Stimulated activated CD4-positive, alpha-beta T cell treated with anti-CD3 and anti-CD28 coated beads, Interleukin-4, amount 100 ng/mL, for 24 hours (primary cell): Measurements from ENCODE around the gene RUVBL1.
A peak's percentile ranks its signal among the peaks of the same experiment; 100 is the strongest.

Experiments
- DNase-seq: peaks from one replicate; pipeline ENCODE4 v3.0.0-alpha.2; 2020

The RUVBL1 gene

DNA sequence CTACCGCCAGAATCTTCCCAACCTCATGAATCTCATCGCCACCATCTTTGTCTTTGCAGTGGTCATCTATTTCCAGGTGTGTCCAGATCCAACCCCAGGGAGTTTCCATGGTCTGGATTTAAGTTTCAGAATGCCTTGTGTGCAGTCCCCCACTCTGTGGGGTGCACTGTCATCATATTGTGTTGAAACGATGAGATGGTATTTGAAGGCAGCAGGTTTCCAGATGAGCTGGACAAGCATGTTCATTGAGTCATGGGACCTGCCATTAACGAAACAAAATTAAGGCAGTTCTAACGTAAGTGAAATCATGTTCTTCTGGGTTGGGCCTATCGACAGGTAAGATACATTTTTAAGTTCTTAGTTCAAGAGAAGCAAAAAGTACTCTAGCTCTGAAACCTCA is 58.6 kb downstream of the RUVBL1 start:
- DNase-seq = no peak

DNA sequence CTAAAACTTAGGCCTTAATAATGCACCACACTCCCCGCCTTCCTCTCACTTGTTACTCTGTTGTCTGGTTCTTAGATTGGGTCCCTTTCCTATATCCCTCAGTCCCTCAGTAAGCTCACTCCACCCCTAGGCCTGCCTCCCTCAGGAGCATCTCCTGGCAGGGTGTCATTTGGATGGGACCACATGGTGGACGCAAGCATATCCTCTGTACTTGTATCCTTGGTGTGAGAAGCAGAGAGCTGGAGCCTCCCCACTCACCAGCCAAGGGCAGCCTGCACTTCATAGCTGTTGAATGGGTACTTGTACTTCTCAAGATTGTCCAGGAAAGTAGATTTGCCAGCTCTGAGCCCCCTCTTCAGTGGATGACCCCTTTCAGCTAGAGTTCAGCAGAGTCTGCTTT is 59.7 kb downstream of the RUVBL1 start:
- no peak for DNase-seq

DNA sequence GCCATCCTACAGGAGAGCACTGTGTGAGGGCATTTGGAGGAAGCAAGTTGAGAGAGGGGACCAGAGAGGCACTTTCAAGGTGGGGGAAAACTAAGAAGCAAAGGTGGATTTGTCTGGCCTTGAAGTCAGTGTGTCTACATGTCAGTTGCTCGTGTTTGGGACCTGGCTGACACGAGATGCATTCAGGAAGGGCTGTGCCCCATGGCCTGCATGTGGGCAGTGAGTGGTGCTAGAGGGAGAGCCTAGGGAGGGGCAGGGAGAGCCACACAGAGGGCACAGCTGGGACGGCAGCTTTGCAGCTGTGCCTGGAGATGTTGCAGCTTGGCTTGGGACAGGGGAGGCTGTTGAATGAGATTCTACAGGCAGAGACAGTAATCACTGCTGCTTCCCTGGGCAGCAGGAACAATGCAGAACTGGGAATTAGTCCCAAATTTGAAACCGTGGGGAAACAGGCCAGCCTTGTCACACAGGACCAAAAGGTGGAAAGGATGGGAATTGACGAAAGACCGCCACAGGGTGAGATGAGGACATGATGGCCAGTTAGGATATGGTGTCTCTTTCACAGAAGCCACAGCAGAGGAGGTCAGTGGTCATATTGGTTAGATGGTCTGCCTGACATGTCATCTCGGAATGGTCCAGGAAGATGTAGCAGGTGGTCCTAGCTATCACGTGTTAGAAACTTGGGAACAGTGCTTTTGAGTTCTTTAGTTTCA is 61.4 kb downstream of the RUVBL1 start:
- DNase-seq = no peak

DNA sequence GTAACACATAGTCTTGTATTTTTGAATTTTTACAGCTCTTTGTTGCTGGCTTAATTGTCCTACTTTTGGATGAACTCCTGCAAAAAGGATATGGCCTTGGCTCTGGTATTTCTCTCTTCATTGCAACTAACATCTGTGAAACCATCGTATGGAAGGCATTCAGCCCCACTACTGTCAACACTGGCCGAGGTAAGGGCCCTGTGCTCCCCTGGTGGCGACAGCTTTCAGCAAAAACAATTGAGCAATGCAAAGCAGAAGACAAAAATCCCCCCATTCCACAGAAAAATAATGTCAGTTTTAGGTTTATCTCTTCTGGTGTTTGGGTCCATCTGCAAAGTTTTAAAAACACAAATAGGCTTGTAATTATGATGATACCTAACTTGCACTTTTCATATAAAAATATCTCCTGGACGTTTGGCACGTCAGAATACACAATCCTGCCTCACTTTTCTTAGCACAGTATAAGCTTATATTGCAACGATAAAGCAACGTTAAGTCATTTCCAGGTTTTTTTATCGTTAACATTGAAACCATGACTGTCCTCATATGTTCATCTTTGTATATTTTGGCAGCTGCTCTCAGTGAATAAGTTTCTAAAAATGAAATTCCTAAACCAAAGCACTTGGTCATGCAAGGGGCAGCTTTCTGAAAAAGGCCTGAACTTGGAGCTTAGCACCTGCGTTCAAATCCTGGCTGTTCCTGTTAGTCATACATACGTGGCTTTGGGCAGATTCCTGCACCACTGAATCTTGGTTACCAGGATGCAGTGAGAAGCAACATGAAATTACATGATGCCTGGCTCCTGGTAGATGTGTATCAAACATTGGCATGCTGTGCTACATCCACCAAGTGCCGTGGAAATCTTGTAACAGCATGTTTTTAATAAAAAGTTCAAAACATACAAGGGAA is 62.9 kb downstream of the RUVBL1 start:
- DNase-seq = no peak

DNA sequence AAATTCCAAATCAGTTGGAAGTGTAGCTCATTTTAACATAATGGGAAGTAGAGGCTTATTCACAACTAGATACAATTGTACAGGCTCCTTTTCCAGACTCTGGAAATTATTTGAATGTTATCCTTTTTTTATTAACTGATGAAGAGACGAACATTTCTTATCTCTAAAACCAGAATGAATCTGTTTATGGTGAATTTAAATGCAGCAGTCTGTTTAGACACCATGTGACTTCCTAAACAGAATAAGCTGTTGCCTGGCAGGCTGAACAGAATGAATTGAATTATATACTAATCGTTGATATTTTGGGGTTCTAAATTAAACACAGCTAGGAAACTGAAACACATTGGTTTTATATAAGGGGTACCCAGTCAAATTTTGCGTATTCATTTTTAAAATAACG is 67.4 kb downstream of the RUVBL1 start:
- DNase-seq = no peak

DNA sequence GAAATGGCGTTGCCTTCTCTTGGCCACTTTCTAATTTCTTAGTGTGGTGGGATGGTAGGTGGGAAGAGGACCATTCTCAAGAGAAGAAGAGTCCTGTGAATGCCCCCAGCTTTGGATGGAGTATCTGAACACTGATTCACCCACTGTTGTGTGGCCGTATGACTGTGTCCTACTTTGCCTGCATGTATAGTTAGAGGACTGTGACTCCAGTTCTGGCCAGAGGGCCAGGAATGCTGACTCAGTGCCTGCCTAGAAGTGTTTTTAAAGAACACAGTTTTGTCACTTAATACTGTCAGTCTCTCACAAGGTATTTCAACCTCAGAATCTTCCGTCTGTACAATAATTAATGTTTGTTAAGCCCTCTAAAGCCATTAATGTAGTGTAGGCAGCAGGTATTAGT is 69.2 kb downstream of the RUVBL1 start:
- DNase-seq = no peak

DNA sequence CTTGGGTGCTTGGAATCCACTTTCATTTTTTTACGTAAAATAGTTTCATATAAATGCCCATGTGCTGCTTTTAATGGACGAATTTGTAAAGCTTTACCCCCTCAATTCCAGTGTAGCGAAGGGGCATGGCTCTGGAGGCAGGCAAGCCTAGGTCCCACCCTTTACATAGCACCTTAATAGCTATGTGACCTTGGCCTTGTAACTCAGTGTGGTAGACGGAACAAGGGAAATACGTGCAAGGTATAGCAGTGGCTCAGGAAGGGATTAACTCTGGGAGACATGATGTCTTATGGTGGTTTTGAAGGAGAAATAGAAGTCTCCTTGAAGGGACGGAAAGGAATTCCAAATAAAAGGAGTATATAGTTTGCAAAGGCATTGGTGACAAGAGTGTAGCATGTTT is 70.0 kb downstream of the RUVBL1 start:
- DNase-seq = no peak

DNA sequence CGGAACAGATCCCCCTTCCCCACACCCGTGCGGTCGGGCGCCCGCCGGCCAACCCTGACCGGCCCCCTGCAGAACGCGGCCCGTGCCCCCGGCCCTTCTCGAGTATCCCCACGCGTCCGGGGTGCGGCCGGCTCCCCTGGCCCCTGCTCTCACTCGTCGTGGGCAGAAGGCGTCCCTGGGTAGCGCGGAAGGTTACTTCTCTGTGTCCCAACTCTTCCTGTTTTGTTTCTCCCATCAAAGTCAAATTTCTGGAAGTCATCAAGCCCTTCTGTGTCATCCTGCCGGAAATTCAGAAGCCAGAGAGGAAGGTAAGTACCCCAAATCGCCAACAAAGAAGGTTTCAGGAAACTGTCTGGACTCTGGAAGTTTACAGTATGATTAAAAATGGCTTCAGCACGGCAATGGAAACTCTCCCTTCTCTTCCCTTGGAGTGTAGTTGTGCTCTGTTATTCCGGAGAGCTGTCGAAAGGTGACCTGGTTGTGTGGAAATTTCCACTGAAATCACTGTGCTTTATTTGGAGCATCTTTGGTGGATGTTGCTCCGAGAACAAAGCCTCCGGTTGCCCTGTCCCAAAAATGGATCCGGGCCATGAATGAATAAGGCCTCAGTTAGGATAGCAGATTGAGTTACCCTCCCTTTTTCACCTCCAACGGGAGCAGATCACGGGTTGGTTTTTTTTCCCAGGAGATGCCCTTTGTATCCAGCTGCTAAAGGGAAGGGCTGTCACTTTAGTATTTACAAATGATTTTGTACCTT is 70.8 kb downstream of the RUVBL1 start:
- no peak for DNase-seq

DNA sequence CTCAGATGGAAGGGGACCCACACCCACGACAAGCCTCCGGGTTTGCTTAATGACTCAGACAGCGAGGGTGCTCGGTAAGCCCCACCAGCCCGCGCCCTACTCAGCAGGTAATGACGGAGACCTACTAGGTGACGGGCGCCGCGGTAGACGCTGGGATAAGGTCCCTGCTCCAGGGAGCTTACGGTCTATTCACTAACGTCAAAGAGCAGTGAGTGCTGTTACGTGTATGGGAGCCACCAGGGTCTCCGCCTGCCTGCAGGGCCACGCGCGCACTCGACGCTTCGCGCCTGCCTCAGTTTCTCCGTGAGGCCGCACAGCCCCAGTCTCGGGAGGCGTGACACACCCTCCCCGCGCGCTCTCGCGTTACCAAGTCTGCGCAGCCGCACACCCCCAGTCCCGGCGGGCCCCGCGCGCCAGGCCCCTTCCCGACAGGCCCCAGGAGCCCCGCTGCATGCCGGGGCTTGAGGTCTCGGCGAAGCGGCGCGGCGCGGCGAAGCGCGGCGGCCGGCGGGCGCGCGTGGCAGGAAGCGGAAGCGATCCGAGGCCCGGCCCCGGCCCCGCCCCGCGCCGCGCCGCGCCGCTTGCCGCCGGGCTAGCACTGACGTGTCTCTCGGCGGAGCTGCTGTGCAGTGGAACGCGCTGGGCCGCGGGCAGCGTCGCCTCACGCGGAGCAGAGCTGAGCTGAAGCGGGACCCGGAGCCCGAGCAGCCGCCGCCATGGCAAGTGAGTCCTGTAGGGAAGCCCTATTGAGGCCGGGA is 71.6 kb downstream of the RUVBL1 start, which contains the start of gene SEC61A1:
TSS of gene SEC61A1 (plus strand) at position 601 of the 758 bp plus-strand sequence. CDS start at position 717, 116 bp downstream.
- peak; percentile 94 for DNase-seq

DNA sequence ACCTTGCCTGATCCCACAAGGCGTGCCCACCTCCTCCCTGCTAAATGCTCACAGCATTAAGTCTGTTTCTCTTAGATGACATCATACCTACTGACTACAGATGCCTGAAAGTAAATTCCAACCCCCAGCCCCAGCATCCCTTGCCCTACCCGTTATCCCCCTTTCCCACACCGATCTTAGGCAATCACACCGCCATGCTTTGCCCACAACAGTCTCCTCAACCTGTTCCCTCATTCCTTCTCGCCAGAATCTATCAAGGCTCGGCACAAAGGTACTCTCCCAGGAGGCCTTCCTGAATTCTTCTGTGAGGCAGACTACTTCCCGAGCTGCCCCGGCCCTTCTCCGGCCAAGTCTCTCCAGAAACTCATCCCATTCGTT is 72.2 kb downstream of the RUVBL1 start:
- no peak for DNase-seq

DNA sequence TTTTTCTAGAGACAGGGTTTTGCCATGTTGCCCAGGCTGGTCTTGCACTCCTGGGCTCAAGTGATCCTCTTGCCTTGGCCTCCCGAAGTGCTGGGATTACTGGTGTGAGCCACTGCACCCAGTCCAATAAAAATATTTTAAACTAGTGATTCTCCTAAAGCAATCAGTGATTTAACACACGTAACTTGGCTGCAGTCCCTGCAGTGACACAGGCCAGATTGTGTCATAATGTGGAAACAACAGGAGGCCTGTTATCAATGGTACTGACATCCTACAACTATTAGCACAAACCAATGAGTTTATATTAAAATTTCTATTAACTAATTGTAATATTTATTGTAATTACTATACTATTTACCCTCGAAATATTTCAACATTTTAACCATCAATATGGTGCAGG is 73.0 kb downstream of the RUVBL1 start:
- DNase-seq = no peak

DNA sequence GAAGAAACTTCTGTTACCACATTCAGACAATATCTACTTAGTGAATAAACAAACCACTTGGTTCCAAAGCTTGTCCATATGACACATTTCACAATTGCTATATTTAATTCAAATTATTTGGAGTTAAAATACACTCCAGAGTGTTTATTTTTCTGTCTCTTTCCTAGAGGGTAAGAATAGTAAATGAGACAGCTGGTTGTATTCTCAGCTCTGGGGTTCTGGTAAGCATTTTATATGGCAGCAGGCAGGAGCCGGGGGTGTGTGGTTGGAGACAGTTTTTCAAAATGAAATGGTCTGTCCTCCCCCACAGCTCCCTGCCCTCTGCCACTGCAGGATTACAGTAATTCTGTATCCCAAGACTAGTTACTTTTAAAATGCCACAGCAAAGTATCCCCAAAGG is 82.3 kb downstream of the RUVBL1 start:
- no peak for DNase-seq

DNA sequence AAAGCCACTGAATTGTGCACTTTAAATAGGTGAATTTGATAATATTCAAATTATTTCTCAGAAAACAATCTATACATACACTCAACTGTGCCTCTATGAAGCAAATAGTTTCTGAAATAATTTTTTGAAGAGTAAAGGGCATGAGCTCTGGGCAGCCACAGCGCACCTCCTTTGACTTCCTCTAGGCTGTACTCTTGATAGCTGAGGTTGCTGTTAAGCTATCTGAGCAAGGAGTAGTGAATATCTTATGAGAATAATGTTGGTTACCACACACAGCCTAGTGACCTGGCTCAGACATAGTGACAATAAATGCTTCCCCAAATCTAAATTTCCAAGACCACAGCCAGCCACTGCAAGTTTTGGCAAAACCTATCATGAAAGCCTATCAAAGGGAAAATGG is 83.0 kb downstream of the RUVBL1 start:
- DNase-seq = no peak

DNA sequence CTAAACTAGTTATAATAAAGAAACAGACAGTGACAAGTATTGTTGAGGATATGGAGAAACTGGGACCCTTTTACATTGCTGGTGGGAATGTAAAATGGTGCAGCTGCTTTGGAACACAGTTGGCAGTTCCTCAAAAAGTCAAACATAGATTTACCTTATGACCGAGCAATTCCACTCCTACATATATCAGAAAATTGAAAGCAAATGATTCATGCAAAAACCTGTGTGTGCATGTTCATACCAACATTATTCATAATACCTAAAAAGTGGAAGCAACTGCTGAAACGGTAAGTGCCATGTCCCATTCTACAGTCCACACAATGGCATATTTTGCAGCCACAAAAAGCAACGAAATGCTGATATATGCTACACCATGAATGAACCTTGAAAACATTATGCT is 83.6 kb downstream of the RUVBL1 start:
- no peak for DNase-seq

DNA sequence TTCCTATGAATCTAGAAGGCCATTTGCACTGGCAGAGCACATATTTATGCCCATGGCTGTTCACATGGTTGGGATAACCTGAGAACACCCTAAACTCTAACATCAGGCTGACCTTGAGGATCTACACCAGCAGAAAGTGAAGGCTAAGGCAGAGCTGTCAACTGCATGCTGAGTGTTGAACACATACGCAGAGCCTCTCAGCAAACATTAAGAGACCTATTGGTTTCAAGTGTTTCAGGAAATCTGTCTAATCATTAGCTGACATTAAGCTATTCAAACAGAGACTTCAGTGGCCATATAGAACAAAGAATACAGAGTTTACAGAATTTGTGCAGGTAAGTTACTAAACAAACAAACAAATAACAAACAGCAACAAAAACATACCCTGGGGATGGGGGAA is 87.5 kb downstream of the RUVBL1 start:
- no peak for DNase-seq

DNA sequence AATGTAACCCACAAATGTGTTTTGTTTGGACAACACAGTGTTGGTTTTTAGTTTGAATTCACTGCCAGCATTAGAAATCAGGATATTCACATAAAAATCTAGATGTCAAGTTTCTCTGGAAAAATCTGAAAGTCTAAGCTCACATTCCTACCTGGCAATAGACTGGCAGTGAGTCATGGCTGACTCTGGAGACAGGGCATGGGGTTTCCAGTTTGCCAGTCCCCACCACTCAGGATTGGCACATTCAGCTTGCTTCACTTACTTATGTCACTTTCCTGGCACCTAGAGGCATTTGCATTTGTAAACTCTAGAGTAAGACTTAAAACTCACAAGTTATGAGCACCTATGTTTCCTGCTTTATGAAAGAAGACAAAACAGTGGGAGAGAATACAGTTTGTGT is 90.5 kb downstream of the RUVBL1 start:
- no peak for DNase-seq
